OCI-LY7 (cell line): ENCODE results near the gene FHOD3. TPM values are rescaled to one million over a fixed set of nuclear protein-coding genes. Genes with fewer than 3 reads are reported as not detected.

ENCODE experiments used
- BruUV-seq: library from RNA; stranded (reverse); fragments of 400-500 nt; replicated peaks from 2 replicates; lab custom pipeline; 2021; lab: Mats Ljungman, UMichigan
- CTCF ChIA-PET: fragments of 300-600 bp; sonication (Branson Sonifier 250); formaldehyde crosslinking; loops from one replicate; lab custom pipeline; 2022; ENCODE audit warnings: antibody characterized with exemption; ENCODE audit not compliant: unreplicated experiment; lab: Charles Lee
- POLR2A ChIA-PET: fragments of 300-600 bp; sonication (Branson Sonifier 250); formaldehyde crosslinking; loops from one replicate; lab custom pipeline; 2022; ENCODE audit warnings: antibody characterized with exemption; lab: Charles Lee
- DNase-seq: peaks from one replicate; pipeline ENCODE4 v3.0.0-alpha.2; 2015; ENCODE audit warnings: low spot score
- H2AFZ ChIP-seq: fragments of 200-600 bp; sonication (generic), shearing (Covaris generic); 2 replicates; pipeline ENCODE4 v1.6.1; 2014; ENCODE audit warnings: mild to moderate bottlenecking, antibody characterized with exemption, low read length, moderate library complexity
- H3K27ac ChIP-seq: fragments of 200-600 bp; sonication (generic); 2 replicates; pipeline ENCODE4 v1.5.1; 2014; ENCODE audit warnings: mixed run types, low read depth, mild to moderate bottlenecking, moderate library complexity, low read length, inconsistent platforms; ENCODE audit not compliant: poor library complexity, severe bottlenecking
- H3K36me3 ChIP-seq: fragments of 200-600 bp; sonication (generic); 2 replicates; pipeline ENCODE4 v1.6.1; 2014; ENCODE audit warnings: mild to moderate bottlenecking, antibody characterized with exemption, low read length, moderate library complexity, mixed read lengths; ENCODE audit not compliant: insufficient read depth
- H3K4me1 ChIP-seq: fragments of 200-600 bp; sonication (generic); 2 replicates; pipeline ENCODE4 v1.5.1; 2014; ENCODE audit warnings: mild to moderate bottlenecking, low read length; ENCODE audit not compliant: insufficient read depth, poor library complexity, severe bottlenecking
- H3K4me2 ChIP-seq: fragments of 200-600 bp; sonication (generic); 2 replicates; pipeline ENCODE4 v1.6.1; 2014; ENCODE audit warnings: mild to moderate bottlenecking, low read length
- H3K4me3 ChIP-seq: fragments of 200-600 bp; sonication (generic); 2 replicates; pipeline ENCODE4 v1.5.1; 2014; ENCODE audit warnings: mild to moderate bottlenecking, low read depth, low read length; ENCODE audit not compliant: poor library complexity, severe bottlenecking
- H3K79me2 ChIP-seq: fragments of 200-600 bp; sonication (generic); 2 replicates; pipeline ENCODE4 v1.6.1; 2016; ENCODE audit warnings: low read depth, mild to moderate bottlenecking, low read length, moderate library complexity, mixed read lengths; ENCODE audit not compliant: insufficient read depth
- H3K9me2 ChIP-seq: fragments of 200-600 bp; sonication (generic); 2 replicates; pipeline ENCODE4 v1.6.1; 2016; ENCODE audit warnings: mild to moderate bottlenecking, low read length, mixed read lengths; ENCODE audit not compliant: insufficient read depth
- H3K9me3 ChIP-seq: fragments of 200-600 bp; sonication (generic); 2 replicates; pipeline ENCODE4 v1.6.1; 2014; ENCODE audit warnings: mild to moderate bottlenecking, mixed run types, low read length, mixed read lengths
- H4K20me1 ChIP-seq: fragments of 200-600 bp; sonication (generic); 2 replicates; pipeline ENCODE4 v1.6.1; 2014; ENCODE audit warnings: mild to moderate bottlenecking, antibody characterized with exemption, low read length, moderate library complexity, mixed read lengths; ENCODE audit not compliant: insufficient read depth
- CTCF ChIP-seq: fragments of 200-600 bp; sonication (generic); conservative IDR thresholded peaks from 2 replicates; pipeline ENCODE4 v1.5.1; 2014; ENCODE audit warnings: mild to moderate bottlenecking, antibody characterized with exemption, low read length, moderate library complexity, mixed read lengths
- EZH2phosphoT487 ChIP-seq: fragments of 200-600 bp; sonication (generic); IDR thresholded peaks from 2 replicates; pipeline ENCODE4 v1.6.1; 2018; ENCODE audit warnings: low read depth, borderline replicate concordance, mild to moderate bottlenecking, mixed run types, antibody characterized with exemption, low read length, moderate library complexity, mixed read lengths
- intact Hi-C: fragments of 100-400 bp; cut with micrococcal nuclease; formaldehyde crosslinking; loops from one replicate; pipeline ENCODE4 v1.10.0; 2022; ENCODE audit not compliant: unreplicated experiment
- total RNA-seq, 2 experiments: library from RNA; depleted of rRNA in 1 of 2; stranded (reverse); fragments of >200 nt in 1 of 2; shearing (Covaris generic) in 1 of 2; gene quantifications; 2 replicates each; pipeline ENCODE4 v1.2.3, GENCODE V29; 2014 to 2022

FHOD3 gene
- total RNA-seq, 2 experiments from 2014 or later: 0.06 to 2.4 TPM

- TF ChIP-seq EZH2phosphoT487: no peak
- no peak for TF ChIP-seq CTCF
Observed at GRCh38 chr18:36392164-36392978, 94.9 kb downstream of the FHOD3 start.

GRCh38 chr18:36392979-36393287 is 95.4 kb downstream of the FHOD3 start:
- TF ChIP-seq EZH2phosphoT487: no peak
- TF ChIP-seq CTCF: no peak
- no peak overlapping the region for H3K4me3 ChIP-seq
- no TSS peak for BruUV-seq
- no peaks in the 10 kb centered on the region for H4K20me1 ChIP-seq
- no peak for DNase-seq
- CTCF ChIA-PET: no interaction called here
- H3K27ac ChIP-seq: no peak overlapping the region
- POLR2A ChIA-PET: no interaction called here
- H3K4me1 ChIP-seq: no peaks in the 10 kb centered on the region
- no peak overlapping the region for H3K4me2 ChIP-seq
- intact Hi-C loops: no loop called here
- no peak overlapping the region for H2AFZ ChIP-seq
- H3K36me3 ChIP-seq: no peaks in the 10 kb centered on the region
- no peaks in the 10 kb centered on the region for H3K79me2 ChIP-seq
- no peaks in the 10 kb centered on the region for H3K9me2 ChIP-seq
- no peaks in the 10 kb centered on the region for H3K9me3 ChIP-seq

More at GRCh38 chr18:36392164-36392978, 94.9 kb downstream of the FHOD3 start:
- no peaks in the 10 kb centered on the region for H3K9me2 ChIP-seq
- H3K4me3 ChIP-seq: no peak overlapping the region
- no peak overlapping the region for H3K27ac ChIP-seq
- no peak overlapping the region for H3K4me2 ChIP-seq
- H4K20me1 ChIP-seq: no peaks in the 10 kb centered on the region
- no peak overlapping the region for H2AFZ ChIP-seq
- H3K79me2 ChIP-seq: no peaks in the 10 kb centered on the region
- H3K36me3 ChIP-seq: no peaks in the 10 kb centered on the region
- no peaks in the 10 kb centered on the region for H3K4me1 ChIP-seq
- intact Hi-C loops: no loop called here
- no TSS peak for BruUV-seq
- H3K9me3 ChIP-seq: no peaks in the 10 kb centered on the region
- no peak for DNase-seq
- CTCF ChIA-PET: no interaction called here
- POLR2A ChIA-PET: no interaction called here

- intact Hi-C loops: no loop called here
- TF ChIP-seq CTCF (no peak), EZH2phosphoT487 (no peak)
Observed at GRCh38 chr18:36394486-36394885, 97.0 kb downstream of the FHOD3 start.

More at GRCh38 chr18:36394486-36394885, 97.0 kb downstream of the FHOD3 start:
- Histone ChIP-seq H3K27ac (no peak overlapping the region), H3K79me2 (no peaks in the 10 kb centered on the region), H3K4me3 (no peak overlapping the region), H3K9me3 (no peaks in the 10 kb centered on the region), H3K4me2 (no peak overlapping the region), H2AFZ (no peak overlapping the region), H3K9me2 (no peaks in the 10 kb centered on the region), H3K36me3 (no peaks in the 10 kb centered on the region), H4K20me1 (no peaks in the 10 kb centered on the region), H3K4me1 (no peaks in the 10 kb centered on the region)
- ChIA-PET CTCF (no interaction called here), POLR2A (no interaction called here)
- no peak for DNase-seq
- BruUV-seq: no TSS peak
